Measurements from ENCODE around the gene RNF215. TPM values are rescaled to one million over a fixed set of nuclear protein-coding genes. Genes with fewer than 3 reads are reported as not detected.

RNF215 gene
- total RNA-seq (2014; rRNA removed; shearing (Covaris generic)) = 14.9 and 18.2 TPM in 2 replicates

DNA sequence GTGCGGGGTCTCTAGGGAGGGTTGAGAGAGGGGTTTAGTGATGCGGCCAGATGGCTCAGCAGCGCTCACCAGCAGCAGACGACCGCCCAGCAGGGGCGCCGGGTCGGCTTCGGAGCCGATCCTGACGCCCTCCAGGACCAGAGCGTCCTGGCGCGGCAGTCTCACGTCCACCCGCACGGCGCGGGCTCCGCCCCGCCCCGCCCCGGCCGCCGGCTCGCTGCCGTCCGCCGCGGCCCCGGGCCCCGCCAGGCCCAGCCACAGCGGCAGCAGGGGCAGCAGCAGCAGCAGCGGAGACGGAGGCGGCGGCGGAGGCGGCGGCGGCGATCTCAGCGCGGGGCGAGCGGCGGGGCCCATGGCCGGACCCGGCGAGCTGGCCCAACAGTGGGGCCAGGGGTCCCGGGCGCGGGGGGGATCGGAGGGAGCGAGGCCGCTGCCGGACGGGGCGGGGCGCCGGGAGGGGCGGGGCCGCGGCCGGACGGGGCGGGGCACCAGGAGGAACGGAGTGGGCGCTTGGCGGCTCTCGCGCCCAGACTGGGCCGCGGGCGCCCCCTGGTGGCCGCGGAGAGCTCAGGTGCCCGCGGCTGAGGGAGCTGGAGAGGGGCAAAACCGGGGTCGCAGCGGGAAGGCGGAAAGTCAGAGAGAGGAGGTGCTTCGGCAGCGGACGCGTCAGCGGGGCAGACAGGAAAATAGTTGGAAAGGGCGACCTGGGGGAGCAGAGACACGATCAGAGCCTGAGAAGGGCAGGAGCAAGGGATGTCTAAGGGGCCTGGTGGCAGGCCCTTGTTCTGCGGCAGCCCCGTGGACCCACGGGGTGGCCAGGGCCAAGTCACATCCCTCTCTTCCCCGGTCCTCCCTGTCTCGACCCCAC lies at the start of gene RNF215:
Gene RNF215, minus strand, starts transcription at position 452 of the 868 bp plus-strand sequence. Its CDS starts 98 bp downstream, at position 354.

DNA sequence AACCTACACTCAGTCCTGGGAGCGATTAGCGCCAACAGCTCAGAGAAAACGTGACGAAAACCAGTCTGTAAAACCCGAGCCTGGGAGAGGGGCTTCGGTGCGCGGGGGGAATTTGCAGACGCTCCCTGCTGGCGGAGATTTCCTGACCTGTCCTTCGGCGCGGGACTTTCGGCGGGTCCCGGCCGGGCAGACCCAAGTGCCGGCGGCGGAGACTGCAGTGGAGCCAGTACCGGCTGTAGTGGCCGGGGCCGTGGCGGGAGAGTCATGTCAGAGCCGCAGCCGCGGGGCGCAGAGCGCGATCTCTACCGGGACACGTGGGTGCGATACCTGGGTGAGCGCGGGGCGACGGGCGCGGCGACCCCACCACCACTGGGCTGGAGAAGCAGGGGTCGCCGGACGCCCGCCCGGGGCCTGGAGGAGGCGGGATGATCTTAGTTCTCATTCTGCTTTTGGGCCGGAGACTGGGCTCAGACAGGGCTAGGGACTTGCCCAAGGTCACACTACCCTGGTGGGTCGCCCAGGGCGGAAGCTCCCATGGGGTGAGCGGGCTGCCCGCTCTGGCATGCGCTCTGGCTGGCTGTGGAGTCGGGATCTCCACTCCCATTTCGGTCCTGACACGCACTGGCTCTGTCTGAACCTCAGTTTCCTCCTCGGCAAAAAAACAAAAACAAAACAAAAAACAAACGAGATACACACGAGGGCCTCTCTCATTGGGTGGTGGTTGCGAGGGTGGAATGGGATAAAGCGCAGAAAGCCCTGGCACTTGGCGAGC lies 38.6 kb upstream of the RNF215 start, which contains the start of gene MTFP1:
Gene MTFP1, plus strand, starts transcription at position 153 of the 772 bp plus-strand sequence. Its CDS starts 112 bp downstream, at position 265.

GRCh38 chr22:30396871-30397655 lies 9.9 kb upstream of the RNF215 start, which contains the start of gene SEC14L2:
Gene SEC14L2 (plus strand): TSS chr22:30397018. CDS start chr22:30397117, 99 bp downstream.

DNA sequence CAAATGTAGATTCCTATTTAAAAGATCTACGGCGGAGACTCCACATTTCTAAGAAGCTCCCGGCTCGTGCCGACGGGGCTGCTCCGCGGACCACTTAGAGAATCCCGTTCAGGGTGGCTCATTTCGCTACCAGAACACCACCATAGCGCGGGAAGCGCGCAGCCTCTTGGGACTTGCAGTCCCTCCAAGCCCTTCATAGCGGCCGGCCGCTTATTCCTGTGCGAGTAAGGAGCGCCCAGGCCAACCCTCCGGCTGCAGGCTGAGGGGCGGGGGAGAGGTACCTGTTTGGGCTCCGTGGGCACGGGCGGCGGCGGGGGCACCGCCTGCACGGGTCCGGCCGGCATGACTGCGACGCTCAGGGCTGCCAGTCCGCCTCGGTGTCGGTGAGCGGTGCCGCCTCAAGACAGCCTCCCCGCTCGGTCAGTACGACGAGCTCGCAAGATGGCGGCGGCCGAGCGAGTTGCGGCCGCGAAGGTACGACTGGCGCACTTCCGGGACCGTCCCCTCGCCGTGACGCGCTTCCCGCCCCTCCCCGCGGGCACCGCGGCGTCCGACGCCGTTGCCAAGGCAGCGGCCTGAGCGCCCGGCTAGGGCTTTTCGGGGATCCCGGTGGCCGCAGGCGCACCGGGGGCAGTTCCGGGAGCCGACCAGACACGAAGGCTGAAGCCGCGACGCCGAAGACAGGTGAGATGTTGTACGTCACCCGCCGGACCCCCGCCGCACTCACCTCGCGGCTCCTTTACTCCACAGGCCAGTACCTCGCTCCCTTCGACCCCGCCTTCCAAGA lies 30.6 kb downstream of the RNF215 start, which contains the start of the genes CCDC157 and SF3A1:
Gene CCDC157, plus strand, starts transcription at position 559 of the 787 bp plus-strand sequence. CDS start 8,994 bp downstream, outside the sequence.
Gene SF3A1, minus strand, starts transcription at position 446 of the 787 bp plus-strand sequence. Its CDS starts 102 bp downstream, at position 344.

Small RNA genes within 50 kb of the gene (small RNA-seq; reads per million reads assigned to genes)
- gene AC004832.3 = not detected
- not detected for gene RNU6-564P

Other genes starting within 250 kb of the RNF215 start
- 40.2 and 43.6 TPM in 2 replicates for gene LIF, start 140.7 kb downstream of the RNF215 start, total RNA-seq (2014; rRNA removed; shearing (Covaris generic))
- 0.13 TPM in 1 of 2 replicates, not detected in the other for gene OSM, start 120.6 kb downstream of the RNF215 start, total RNA-seq (2014; rRNA removed; shearing (Covaris generic))
- gene CASTOR1, start 97.9 kb downstream of the RNF215 start, total RNA-seq (2014; rRNA removed; shearing (Covaris generic)) = 1.2 and 2.6 TPM in 2 replicates
- 9.5 and 11.5 TPM in 2 replicates for gene TBC1D10A, start 60.5 kb downstream of the RNF215 start, total RNA-seq (2014; rRNA removed; shearing (Covaris generic))
- 63.5 and 78.7 TPM in 2 replicates for gene SF3A1, start 30.5 kb downstream of the RNF215 start, total RNA-seq (2014; rRNA removed; shearing (Covaris generic))
- 1.8 and 4.1 TPM in 2 replicates for gene CCDC157, start 30.4 kb downstream of the RNF215 start, total RNA-seq (2014; rRNA removed; shearing (Covaris generic))
- 9.6 and 11.2 TPM in 2 replicates for gene SEC14L2, start 9.6 kb upstream of the RNF215 start, total RNA-seq (2014; rRNA removed; shearing (Covaris generic))
- gene MTFP1, start 38.4 kb upstream of the RNF215 start, total RNA-seq (2014; rRNA removed; shearing (Covaris generic)) = 29.2 and 37.1 TPM in 2 replicates
- gene SEC14L3, start 84.6 kb upstream of the RNF215 start, total RNA-seq (2014; rRNA removed; shearing (Covaris generic)) = not detected in 2 replicates
- 1.9 and 2.1 TPM in 2 replicates for gene SEC14L4, start 118.3 kb upstream of the RNF215 start, total RNA-seq (2014; rRNA removed; shearing (Covaris generic))
- not detected in 2 replicates for gene SEC14L6, start 159.3 kb upstream of the RNF215 start, total RNA-seq (2014; rRNA removed; shearing (Covaris generic))
- not detected in 2 replicates for gene GAL3ST1, start 187.3 kb upstream of the RNF215 start, total RNA-seq (2014; rRNA removed; shearing (Covaris generic))
- 137 and 144 TPM in 2 replicates for gene PES1, start 204.5 kb upstream of the RNF215 start, total RNA-seq (2014; rRNA removed; shearing (Covaris generic))
- gene TCN2, start 219.8 kb upstream of the RNF215 start, total RNA-seq (2014; rRNA removed; shearing (Covaris generic)) = 2.6 and 3.1 TPM in 2 replicates
- gene SLC35E4, start 248.4 kb upstream of the RNF215 start, total RNA-seq (2014; rRNA removed; shearing (Covaris generic)) = 7.3 and 9.0 TPM in 2 replicates